ENCODE measurements around the gene DENND10.
"Not testable (repeated sequence)": the region's sequence is repeated elsewhere in the genome, so short reads cannot be mapped to it uniquely, and the experiment has no call there.

Gene DENND10

DNA sequence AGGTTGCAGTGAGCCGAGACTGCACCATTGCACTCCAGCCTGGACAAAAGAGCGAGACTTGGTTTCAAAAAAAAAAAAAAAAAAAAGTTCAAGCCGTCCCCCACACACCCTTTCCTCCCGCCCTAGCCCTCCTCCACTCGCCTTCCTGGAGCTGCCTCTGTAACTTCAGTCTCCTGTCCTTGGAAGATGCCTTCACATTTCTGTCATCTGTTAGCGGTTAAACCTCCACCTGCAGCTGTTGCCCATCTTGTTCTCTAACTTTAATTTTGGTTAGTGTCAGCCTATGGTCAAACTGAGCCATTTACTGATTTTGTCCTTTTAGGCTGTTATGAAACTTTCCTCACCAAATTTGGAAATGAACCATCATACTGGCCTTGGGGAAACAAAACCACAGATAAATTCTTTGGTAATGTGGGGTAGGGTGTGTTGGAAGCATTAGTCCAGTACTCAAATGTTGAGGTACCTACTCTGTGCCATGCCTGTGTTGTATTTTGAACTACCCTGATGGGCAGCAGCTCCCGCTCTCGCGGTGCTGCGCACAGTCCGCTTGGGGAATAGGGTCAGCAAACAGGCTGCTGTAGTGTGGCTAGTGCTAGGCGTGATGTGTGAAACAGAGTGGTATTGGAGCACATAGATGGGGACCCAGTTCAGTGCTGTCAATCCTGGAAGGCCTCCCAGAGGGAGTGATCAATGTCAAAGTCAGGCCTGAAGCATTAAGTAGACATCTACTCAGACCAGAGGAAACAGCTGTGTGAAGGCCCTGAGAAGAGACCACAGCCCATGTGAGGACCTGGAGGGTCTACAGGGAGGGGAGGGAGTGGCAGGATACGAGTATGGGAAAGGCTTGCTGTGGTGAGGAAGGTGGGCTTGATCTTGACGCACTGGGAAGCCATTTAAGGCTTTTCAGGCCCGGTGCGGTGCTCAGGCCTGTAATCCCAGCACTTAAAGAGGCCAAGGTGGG lies 34.7 kb downstream of the DENND10 start:
- no peak overlapping the region for H3K4me3 ChIP-seq (ENCODE audit: low read depth, low read length)
- TF ChIP-seq, protein P1, sequence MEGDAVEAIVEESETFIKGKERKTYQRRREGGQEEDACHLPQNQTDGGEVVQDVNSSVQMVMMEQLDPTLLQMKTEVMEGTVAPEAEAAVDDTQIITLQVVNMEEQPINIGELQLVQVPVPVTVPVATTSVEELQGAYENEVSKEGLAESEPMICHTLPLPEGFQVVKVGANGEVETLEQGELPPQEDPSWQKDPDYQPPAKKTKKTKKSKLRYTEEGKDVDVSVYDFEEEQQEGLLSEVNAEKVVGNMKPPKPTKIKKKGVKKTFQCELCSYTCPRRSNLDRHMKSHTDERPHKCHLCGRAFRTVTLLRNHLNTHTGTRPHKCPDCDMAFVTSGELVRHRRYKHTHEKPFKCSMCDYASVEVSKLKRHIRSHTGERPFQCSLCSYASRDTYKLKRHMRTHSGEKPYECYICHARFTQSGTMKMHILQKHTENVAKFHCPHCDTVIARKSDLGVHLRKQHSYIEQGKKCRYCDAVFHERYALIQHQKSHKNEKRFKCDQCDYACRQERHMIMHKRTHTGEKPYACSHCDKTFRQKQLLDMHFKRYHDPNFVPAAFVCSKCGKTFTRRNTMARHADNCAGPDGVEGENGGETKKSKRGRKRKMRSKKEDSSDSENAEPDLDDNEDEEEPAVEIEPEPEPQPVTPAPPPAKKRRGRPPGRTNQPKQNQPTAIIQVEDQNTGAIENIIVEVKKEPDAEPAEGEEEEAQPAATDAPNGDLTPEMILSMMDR (IDR thresholded peaks at IDR 0.05; ENCODE audit: low read depth, low read length): no peak

DNA sequence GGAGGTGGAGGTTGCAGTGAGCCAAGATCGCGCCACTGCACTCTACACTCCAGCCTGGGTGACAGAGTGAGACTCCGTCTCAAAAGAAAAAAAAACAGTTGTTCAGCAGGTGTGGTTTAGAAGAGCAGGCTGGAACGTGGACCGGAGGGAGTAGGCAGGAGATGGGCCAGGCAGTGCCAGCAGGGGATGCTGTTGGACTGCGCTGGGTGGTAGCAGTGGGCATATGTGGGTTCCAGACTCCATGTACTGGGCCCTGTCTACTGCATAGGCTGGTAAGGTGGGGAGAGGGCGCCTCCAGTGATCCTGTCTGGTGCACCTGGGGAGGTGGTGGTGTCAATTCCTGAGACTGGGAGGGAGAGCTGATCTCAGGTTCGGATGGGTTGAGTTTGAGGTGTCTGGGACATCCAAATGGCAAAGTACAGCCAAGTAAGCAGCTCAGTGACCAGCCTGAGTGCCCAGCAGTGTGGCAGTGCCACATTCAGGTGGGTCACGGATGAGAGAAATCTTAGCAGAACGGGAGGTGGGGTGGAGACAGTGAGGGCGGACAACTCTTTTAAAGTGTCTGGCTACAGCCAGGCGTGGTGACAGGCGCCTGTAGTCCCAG lies 35.7 kb downstream of the DENND10 start:
- TF ChIP-seq, protein P1 (IDR thresholded peaks at IDR 0.05; ENCODE audit: low read depth, low read length): peak; percentile 82
- no peak overlapping the region for H3K4me3 ChIP-seq (ENCODE audit: low read depth, low read length)

DNA sequence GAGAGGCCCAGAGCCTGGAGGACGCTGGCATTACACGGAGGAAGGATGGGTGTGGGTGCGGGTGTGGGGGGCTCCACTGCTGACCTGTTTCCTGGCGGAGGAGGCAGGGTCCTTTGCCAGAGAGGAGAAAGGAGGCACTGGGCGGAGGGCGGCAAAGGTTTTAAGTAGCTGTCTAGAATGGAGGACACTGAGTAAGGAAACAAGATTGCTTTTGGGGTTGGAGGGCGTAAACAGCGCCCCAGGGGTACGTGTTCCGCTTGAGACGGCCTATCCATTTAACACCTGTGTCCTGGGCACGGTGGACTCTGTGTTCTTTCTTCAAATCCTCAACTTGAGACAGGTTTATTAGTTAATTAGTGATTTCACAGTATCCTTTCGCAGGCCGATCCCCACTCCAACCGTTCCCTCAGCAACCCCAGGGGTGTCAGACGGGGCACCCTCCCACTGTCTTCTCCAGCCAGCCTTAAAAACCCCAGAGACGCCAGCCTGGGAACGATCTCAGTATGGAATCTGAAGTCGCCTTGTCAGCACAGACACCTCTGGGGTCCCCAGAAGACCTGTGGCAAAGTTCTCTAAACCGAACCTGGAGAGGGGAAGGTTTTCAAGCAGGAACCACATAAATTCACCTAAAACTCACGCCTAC lies 36.8 kb downstream of the DENND10 start:
- no peak overlapping the region for H3K4me3 ChIP-seq (ENCODE audit: low read depth, low read length)

DNA sequence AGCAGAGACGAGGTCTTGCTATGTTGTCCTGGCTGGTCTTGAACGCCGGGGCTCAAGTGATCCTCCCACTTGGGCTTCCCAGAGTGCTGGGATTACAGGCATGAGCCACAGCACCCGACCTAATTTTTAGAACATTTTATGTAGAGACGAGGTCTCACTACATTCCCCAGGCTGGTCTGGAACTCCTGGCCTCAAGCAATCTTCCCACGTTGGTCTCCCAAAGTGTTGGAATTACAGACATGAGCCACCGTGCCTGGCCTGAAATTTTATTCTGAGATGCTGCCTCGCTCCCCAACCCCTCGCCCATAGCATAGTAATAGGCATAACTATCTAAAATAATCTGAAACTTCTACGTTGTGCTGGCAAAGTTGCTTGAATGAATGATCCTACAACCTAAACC lies 39.7 kb downstream of the DENND10 start:
- TF ChIP-seq, protein P1 (IDR thresholded peaks at IDR 0.05; ENCODE audit: low read depth, low read length): no peak

More for the DNA sequence above, 36.8 kb downstream of the DENND10 start:
- TF ChIP-seq, protein P1 (IDR thresholded peaks at IDR 0.05; ENCODE audit: low read depth, low read length): no peak

GRCh38 chr10:119149157-119149556 lies 45.2 kb downstream of the DENND10 start:
- TF ChIP-seq, protein P1 (IDR thresholded peaks at IDR 0.05; ENCODE audit: low read depth, low read length): no peak

More for the DNA sequence above, 39.7 kb downstream of the DENND10 start:
- no peak overlapping the region for H3K4me3 ChIP-seq (ENCODE audit: low read depth, low read length)

DNA sequence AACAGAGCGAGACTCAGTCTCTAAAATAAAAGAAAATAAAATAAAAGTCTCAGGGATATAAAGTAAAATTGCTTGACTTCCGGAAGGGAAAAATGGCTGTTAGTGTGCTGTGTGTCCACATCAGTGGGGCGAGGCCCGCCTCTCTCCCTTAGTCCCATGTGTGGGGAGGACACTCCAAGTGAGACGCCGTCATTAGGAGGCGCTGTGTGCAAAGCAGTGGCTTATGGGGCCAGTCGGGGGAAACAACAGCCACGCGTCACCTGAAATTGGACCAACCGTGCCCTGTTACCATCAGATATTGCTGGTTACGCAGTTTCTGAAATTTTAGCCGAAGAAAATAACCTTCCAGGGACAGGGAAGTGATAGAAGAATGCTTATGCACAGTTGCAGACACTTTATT lies 45.8 kb downstream of the DENND10 start:
- TF ChIP-seq, protein P1 (IDR thresholded peaks at IDR 0.05; ENCODE audit: low read depth, low read length): no peak
- no peak overlapping the region for H3K4me3 ChIP-seq (ENCODE audit: low read depth, low read length)

More at GRCh38 chr10:119149157-119149556, 45.2 kb downstream of the DENND10 start:
- H3K4me3 ChIP-seq (ENCODE audit: low read depth, low read length): no peak overlapping the region

DNA sequence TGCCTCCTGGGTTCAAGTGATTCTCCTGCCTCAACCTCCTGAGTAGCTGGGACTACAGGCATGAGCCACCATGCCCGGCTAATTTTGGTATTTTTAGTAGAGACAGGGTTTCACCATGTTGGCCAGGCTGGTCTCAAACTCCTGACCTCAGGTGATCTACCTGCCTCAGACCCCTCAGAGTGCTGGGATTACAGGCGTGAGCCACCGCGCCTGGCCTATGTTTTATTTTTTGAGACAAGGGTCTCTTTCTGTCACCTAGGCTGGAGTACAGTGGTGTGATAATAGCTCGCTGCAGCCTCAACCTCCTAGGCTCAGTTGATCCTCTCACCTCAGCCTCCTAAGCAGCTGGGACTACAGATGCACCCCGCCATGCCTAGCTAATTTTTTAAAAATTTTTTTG lies 47.7 kb downstream of the DENND10 start:
- H3K4me3 ChIP-seq (ENCODE audit: low read depth, low read length): not testable (repeated sequence)
